ENCODE measurements around the gene TRMT2B. TPM values are rescaled to one million over a fixed set of nuclear protein-coding genes. Genes with fewer than 3 reads are reported as not detected.

Gene TRMT2B
- total RNA-seq, 6 experiments from 2014 or later: 5.3 to 11.5 (median 7.5) TPM

DNA sequence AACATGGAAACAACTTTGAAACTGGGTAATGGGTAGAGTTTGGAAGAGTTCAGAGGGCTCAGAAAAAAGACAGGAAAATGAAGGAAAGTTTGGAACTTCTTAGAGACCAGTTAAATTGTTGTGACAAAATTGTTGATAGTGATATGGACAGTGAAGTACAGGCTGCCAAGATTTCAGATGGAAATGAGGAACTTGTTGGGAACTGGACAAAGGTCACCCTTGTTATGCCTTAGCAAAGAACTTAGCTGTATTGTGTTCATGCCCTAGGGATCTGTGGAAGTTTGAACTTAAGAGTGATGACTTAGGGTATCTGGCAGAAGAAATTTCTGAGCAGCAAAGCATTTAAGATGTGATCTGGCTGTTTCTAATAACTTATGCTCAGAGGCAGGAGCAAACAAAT, 87.5 kb downstream of the TRMT2B start:
- intact Hi-C loops (cut with DNase I): no loop called here
- Histone ChIP-seq H3K9me3 (no peaks in the 10 kb centered on the region), H3K4me1 (no peaks in the 10 kb centered on the region), H3K27me3 (no peaks in the 10 kb centered on the region), H3K36me3 (no peaks in the 10 kb centered on the region), H3K27ac (no peak overlapping the region), H3K4me3 (no peak overlapping the region)
- no peak for ATAC-seq
- TF ChIP-seq, protein P1, sequence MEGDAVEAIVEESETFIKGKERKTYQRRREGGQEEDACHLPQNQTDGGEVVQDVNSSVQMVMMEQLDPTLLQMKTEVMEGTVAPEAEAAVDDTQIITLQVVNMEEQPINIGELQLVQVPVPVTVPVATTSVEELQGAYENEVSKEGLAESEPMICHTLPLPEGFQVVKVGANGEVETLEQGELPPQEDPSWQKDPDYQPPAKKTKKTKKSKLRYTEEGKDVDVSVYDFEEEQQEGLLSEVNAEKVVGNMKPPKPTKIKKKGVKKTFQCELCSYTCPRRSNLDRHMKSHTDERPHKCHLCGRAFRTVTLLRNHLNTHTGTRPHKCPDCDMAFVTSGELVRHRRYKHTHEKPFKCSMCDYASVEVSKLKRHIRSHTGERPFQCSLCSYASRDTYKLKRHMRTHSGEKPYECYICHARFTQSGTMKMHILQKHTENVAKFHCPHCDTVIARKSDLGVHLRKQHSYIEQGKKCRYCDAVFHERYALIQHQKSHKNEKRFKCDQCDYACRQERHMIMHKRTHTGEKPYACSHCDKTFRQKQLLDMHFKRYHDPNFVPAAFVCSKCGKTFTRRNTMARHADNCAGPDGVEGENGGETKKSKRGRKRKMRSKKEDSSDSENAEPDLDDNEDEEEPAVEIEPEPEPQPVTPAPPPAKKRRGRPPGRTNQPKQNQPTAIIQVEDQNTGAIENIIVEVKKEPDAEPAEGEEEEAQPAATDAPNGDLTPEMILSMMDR (IDR thresholded peaks at IDR 0.05): no peak
- no peak for TF ChIP-seq POLR2A (IDR thresholded peaks at IDR 0.05)
- no peak for DNase-seq

DNA sequence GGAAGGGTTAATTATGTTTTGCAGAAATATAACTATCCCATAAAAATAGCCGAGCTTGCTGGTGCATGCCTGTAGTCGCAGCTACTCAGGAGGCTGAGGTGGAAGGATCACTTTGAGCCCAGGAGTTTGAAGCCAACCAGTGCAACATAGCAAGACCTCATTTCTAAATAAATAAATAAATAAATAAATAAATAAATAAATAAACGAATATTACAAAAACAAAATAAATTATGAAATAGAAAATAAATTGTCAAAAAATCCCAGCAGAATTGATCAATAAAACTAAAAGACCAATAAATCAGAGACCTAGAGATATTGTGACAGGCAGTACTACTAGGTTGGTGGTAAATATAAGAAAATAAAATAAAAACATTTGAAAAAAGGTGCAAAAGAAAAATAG, 89.1 kb downstream of the TRMT2B start:
- H3K4me1 ChIP-seq: no peaks in the 10 kb centered on the region
- intact Hi-C loops (cut with DNase I): no loop called here
- DNase-seq (no peak), ATAC-seq (no peak)
- H3K9me3 ChIP-seq: no peaks in the 10 kb centered on the region
- H3K36me3 ChIP-seq: no peaks in the 10 kb centered on the region
- H3K27ac ChIP-seq: no peak overlapping the region
- no peaks in the 10 kb centered on the region for H3K27me3 ChIP-seq
- H3K4me3 ChIP-seq: no peak overlapping the region
- no peak for TF ChIP-seq POLR2A (IDR thresholded peaks at IDR 0.05)
- TF ChIP-seq, protein P1 (IDR thresholded peaks at IDR 0.05): no peak
- 56% methylated on average over 3 of the region's 3 CpGs for WGBS (ENCODE audit: insufficient coverage, low coverage, low lambda C conversion rate, missing lambda C conversion rate)

Other genes starting within 250 kb of the TRMT2B start
- 10 to 100 TPM in 1 of 6 experiments, 1 to 10 TPM in 5; 5.1 to 10.3 (median 5.5) TPM for gene CSTF2, start 231.7 kb downstream of the TRMT2B start, total RNA-seq
- not detected for gene NOX1, start 177.8 kb downstream of the TRMT2B start, total RNA-seq
- gene XKRX, start 123.2 kb downstream of the TRMT2B start, total RNA-seq: under 1 TPM in 3 of 6 experiments, not detected in 3; 0.07 to 0.18 (median 0.15) TPM
- not detected for gene ARL13A, start 82.4 kb downstream of the TRMT2B start, total RNA-seq
- gene TMEM35A, start 26.8 kb upstream of the TRMT2B start, total RNA-seq: not detected
- gene CENPI, start 46.1 kb upstream of the TRMT2B start, total RNA-seq: 1 to 10 TPM in 1 of 6 experiments, under 1 TPM in 5; 0.13 to 1.3 (median 0.54) TPM
- not detected for gene DRP2, start 167.7 kb upstream of the TRMT2B start, total RNA-seq
- under 1 TPM in 2 of 6 experiments, not detected in 4; 0.09 to 0.31 TPM for gene TAF7L, start 239.2 kb upstream of the TRMT2B start, total RNA-seq